Fibroblast of mammary gland (primary cell): ENCODE measurements around the gene UBE3B.

Experiments used
- DNase-seq: peaks from one replicate; pipeline ENCODE4 v3.0.0-alpha.2; 2010; ENCODE audit warnings: low read depth
- H3K4me3 ChIP-seq: 2 replicates; pipeline ENCODE4 v1.5.1; 2011; ENCODE audit warnings: low read depth, mild to moderate bottlenecking, low read length, moderate library complexity; ENCODE audit not compliant: control insufficient read depth
- CTCF ChIP-seq: conservative IDR thresholded peaks from 2 replicates; pipeline ENCODE4 v1.5.1; 2011; ENCODE audit warnings: low read depth, low read length, inconsistent platforms; ENCODE audit not compliant: control insufficient read depth, insufficient read depth

The UBE3B gene

GRCh38 chr12:109488051-109488665 lies 10.7 kb downstream of the UBE3B start:
- no peak overlapping the region for H3K4me3 ChIP-seq
- no peak for TF ChIP-seq CTCF
- DNase-seq = peak; percentile 34

- no peak for DNase-seq
- H3K4me3 ChIP-seq = no peak overlapping the region
- no peak for TF ChIP-seq CTCF
These were observed 11.9 kb downstream of the UBE3B start for GRCh38 chr12:109489016-109489954.

- no peak for TF ChIP-seq CTCF
- no peak for DNase-seq
- no peak overlapping the region for H3K4me3 ChIP-seq
These were observed 12.6 kb downstream of the UBE3B start for GRCh38 chr12:109489955-109490565.

GRCh38 chr12:109491671-109492070 lies 14.2 kb downstream of the UBE3B start:
- no peak overlapping the region for H3K4me3 ChIP-seq
- TF ChIP-seq CTCF = no peak
- no peak for DNase-seq

GRCh38 chr12:109492371-109492770 lies 14.9 kb downstream of the UBE3B start:
- no peak overlapping the region for H3K4me3 ChIP-seq
- no peak for DNase-seq
- TF ChIP-seq CTCF = no peak

- no peak for TF ChIP-seq CTCF
- H3K4me3 ChIP-seq = no peak overlapping the region
- DNase-seq = no peak
These were observed 15.7 kb downstream of the UBE3B start for GRCh38 chr12:109493090-109493489.
